Fibroblast of upper back skin (primary cell): ENCODE data around the gene MGAT4A.
"Not testable (repeated sequence)": the region's sequence is repeated elsewhere in the genome, so short reads cannot be mapped to it uniquely, and the experiment has no call there.

Source experiments
- DNase-seq: peaks from one replicate; pipeline ENCODE4 v3.0.0-alpha.2; 2013

MGAT4A gene

GRCh38 chr2:98601532-98602132 is 129.3 kb downstream of the MGAT4A start:
- DNase-seq = peak; percentile 34

- peak; percentile 24 for DNase-seq
These were observed 132.0 kb downstream of the MGAT4A start for GRCh38 chr2:98598781-98599428.

DNA sequence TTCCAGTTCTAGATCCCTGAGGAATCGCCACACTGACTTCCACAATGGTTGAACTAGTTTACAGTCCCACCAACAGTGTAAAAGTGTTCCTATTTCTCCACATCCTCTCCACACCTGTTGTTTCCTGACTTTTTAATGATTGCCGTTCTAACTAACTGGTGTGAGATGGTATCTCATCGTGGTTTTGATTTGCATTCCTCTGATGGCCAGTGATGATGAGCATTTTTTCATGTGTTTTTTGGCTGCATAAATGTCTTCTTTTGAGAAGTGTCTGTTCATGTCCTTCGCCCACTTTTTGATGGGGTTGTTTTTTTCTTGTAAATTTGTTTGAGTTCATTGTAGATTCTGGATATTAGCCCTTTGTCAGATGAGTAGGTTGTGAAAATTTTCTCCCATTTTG is 136.3 kb downstream of the MGAT4A start:
- DNase-seq = not testable (repeated sequence)

- no peak for DNase-seq
These were observed 138.4 kb downstream of the MGAT4A start for GRCh38 chr2:98592565-98592964.

GRCh38 chr2:98589489-98589888 is 141.4 kb downstream of the MGAT4A start:
- DNase-seq = no peak

DNA sequence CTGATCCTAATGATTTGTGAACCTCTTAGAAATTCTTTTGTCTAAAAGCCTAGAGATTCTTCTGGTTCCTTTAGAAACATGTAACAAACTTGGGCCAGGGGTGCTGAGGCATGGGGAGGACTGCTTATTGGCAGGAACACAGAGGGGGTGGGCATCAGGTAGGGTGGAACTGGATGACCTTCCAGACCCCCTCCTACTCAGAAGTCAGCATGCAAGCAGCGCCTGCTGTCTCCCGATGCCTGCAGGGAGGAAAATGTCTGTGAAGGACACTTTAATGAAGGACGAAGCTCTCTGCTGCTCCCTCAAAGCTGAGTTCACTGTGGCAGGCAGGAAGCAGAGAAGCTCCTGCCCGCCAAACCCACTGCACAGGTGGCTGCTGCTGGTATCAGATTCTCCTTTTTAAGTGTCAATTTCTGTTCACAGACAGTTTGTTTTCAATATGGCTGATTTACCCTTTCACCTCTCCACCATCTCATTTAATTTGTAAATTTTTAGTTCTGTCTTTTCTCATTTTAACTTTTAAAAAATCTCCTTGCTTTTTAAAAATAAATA is 142.0 kb downstream of the MGAT4A start:
- no peak for DNase-seq

- no peak for DNase-seq
These were observed 144.3 kb downstream of the MGAT4A start for GRCh38 chr2:98586551-98587140.

DNA sequence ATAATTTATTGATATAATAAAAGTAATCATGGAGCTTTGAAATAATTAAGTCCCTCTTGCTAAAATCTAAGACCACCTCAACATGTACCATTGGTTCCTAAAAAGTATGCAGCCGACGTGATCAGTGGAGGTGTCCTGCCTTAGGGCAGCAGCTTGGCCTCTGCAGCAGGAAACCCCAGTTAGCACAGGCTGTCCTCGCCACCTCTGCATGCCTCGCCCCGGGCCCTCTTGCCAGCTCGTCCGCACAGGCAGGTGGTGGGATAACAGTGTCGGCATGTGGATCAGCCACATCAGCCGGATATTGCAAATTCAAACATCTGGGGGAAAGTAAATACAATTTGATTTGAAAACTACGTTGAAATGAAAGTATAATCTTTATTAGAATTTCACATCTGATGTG is 145.5 kb downstream of the MGAT4A start:
- DNase-seq = no peak

DNA sequence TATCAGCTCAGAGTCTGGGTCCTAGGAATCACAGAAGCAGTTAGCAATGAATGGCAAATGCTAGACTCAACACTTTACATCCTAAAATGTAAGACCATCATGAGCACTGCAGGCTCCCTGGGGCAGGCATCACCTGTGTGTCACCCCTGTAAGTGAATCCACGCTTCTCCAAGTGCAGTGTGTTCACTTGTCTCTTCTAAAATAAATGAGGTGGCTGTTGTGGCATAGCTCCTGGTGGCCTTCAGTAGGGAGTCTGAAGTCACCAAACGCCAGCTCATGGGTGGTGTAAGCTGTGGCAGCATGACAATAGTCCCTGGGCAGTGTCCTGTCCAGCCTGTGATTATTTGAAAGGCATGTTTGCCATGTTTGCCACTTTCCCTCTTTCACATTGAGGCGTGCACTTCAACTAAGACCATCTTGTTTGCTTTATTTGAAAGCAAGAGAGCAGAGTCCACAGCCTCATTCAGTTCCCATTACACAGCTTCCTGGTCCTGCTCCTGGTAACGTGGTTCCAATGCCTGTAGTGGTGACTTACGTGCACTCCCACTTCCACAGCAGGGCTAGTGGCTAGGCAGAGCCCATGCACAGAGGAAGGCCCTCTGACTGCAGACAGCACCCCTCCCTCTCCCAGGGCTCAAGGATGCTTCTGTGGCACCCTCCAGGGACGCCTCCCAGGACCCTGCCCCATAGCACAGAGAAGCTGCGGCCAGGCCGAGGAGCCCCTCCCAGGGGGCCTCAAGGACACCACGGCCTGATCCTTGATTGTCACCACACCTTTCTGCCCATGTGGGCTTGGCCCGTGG is 146.9 kb downstream of the MGAT4A start:
- DNase-seq = no peak

- DNase-seq = no peak
These were observed 147.7 kb downstream of the MGAT4A start for GRCh38 chr2:98583276-98583675.

- no peak for DNase-seq
These were observed 148.4 kb downstream of the MGAT4A start for GRCh38 chr2:98582523-98582922.

GRCh38 chr2:98580656-98581284 is 150.2 kb downstream of the MGAT4A start:
- DNase-seq = no peak

- DNase-seq = no peak
These were observed 151.0 kb downstream of the MGAT4A start for GRCh38 chr2:98579926-98580325.

- DNase-seq = no peak
These were observed 152.7 kb downstream of the MGAT4A start for GRCh38 chr2:98578231-98578630.

GRCh38 chr2:98577313-98577712 is 153.6 kb downstream of the MGAT4A start:
- DNase-seq = no peak

GRCh38 chr2:98576666-98577312 is 154.1 kb downstream of the MGAT4A start:
- DNase-seq = no peak

DNA sequence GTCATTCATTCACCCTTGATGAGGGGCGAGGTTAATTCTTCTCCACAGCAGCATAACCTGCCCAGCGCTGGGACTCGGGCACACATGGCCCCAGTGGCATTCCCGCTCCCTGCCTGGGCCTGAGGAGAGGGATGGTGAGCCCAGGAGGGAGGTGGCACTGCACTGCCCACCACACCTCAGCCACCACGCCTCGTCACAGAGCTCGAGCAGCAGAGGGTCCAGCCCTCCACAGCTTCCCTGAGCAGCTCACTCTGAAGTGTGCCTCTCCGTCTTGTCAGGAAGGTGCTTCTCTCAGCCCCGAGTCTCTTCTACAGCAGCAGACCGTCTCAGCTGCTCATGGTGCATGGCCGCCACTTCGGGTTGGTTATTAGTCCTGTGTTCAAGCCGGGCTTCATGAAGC is 157.5 kb downstream of the MGAT4A start:
- DNase-seq = no peak

- DNase-seq = no peak
These were observed 158.3 kb downstream of the MGAT4A start for GRCh38 chr2:98572676-98573075.

DNA sequence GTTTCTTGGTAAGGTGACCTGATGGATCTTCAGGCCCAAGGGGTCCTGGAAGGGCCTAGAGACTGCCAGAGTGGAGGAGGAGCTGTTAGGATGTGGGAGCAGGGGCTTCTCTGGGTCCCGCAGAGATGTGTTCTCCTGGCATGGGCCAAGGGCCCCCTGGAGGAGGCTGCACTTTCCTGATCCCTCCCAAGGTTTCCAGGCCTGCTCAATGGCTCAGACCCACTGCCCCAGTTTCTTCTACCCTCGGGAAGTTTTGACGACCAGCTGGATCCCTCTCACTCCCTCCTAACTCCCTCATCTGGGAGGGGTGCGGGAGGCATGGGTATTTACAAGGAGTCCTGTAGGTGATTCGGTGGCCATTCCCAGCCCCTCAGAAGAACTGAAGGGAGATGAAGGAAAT is 158.7 kb downstream of the MGAT4A start:
- DNase-seq = no peak

DNA sequence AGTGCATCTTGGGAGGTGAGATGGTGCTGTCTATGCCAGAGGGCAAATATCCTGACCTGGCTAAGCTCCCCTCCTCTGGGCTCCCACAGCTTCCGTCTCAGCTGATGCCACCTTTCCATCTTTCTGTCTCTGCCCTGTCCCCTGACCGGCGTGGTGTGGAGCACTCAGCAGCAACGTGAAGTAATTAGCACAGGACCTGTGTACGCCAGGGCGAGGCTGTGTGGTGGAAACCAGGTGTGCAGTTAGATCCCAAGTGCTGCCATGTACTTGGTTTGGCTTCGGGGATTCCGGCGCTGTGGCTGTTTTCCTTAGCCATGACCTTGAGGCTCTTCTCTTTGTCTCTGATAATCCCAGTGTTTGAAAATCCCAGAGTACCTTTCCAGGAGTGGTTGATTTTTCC is 159.1 kb downstream of the MGAT4A start:
- DNase-seq = no peak

- DNase-seq = no peak
These were observed 159.7 kb downstream of the MGAT4A start for GRCh38 chr2:98571121-98571701.

DNA sequence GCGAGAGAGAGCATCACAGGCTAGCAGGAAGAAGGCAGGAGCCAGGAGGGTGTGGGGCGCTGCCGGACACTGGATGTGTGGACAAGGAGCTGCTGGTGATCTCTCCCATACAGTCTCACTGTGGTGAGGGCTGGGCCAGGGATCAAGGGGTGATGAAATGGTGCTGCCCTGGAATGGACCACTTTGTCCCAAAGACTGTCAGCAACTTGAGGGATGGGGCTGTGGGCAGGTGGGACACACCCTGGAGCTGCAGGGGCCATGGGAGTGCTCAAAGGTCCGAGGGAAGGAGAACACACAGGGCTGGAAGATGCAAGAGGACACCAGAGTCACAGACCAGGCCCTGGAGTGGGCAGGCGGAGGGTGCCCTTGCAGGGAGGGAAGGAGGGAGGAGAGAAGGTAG is 160.6 kb downstream of the MGAT4A start:
- DNase-seq = no peak
